Measurements from ENCODE around the gene KIAA0513. TPM values are rescaled to one million over a fixed set of nuclear protein-coding genes. Genes with fewer than 3 reads are reported as not detected.

KIAA0513 gene
- total and polyA plus RNA-seq, 2 donors (not counting 3 experiments of a cell fraction or from before 2014, with no cell fraction given): 1.8 to 4.3 TPM

DNA sequence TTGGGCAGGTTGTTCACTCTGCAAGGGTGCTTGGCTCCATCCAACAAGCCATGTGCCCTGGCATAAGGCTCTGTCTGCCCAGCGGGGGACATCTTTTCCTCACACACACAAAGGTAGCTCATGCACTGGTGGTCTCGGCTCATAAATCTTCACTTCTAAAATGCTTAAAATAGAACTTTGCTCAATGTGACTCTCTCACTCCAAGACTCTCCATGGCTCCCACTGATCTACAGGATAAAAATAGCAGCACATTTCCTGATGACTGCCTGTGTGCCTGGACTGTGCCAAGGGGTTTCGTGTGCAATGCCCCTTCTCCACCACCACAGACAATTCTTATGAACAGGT lies 99.8 kb downstream of the KIAA0513 start:
- no peaks in the 10 kb centered on the region for H3K9me1 ChIP-seq (replicated peaks; ENCODE audit: control insufficient read depth, extremely low read depth, insufficient read depth, low read length)
- no peaks in the 10 kb centered on the region for H3K79me2 ChIP-seq (ENCODE audit: control insufficient read depth, insufficient read depth, low read length)
- intact Hi-C loops (cut with micrococcal nuclease): no loop called here
- POLR2A ChIA-PET: no interaction called here
- no peak overlapping the region for H3K4me2 ChIP-seq (ENCODE audit: insufficient read depth, low read length)
- no peaks in the 10 kb centered on the region for H3K36me3 ChIP-seq (ENCODE audit: control insufficient read depth in 2 of 2, extremely low read depth in 1 of 2, insufficient read depth in 2 of 2, low read length in 2 of 2)
- no peak overlapping the region for H3K27ac ChIP-seq (ENCODE audit: insufficient read depth, low read depth, low read length)
- no peaks in the 10 kb centered on the region for H4K20me1 ChIP-seq (replicated peaks; ENCODE audit: control insufficient read depth, extremely low read depth, insufficient read depth, low read length)
- FAIRE-seq: no peak
- H3K9me3 ChIP-seq (replicated peaks; ENCODE audit: control insufficient read depth, insufficient read depth, low read length): no peaks in the 10 kb centered on the region
- dilution Hi-C loops (cut with MboI; ENCODE audit: extremely low pct_ligation_motif_present, low sequenced_read_pairs): no loop called here
- H2AFZ ChIP-seq (ENCODE audit: low read depth, low read length): no peak overlapping the region
- no peaks in the 10 kb centered on the region for H3K27me3 ChIP-seq (ENCODE audit: control insufficient read depth in 2 of 2, insufficient read depth in 2 of 2, low read length in 2 of 2)
- no peak overlapping the region for H3K9ac ChIP-seq (replicated peaks; ENCODE audit: extremely low read depth, insufficient read depth, low read length)
- H3K4me1 ChIP-seq (ENCODE audit: control insufficient read depth, extremely low read depth, insufficient read depth, low read length): peaks cover 28% of the 10 kb centered on the region
- no peak for DNase-seq (ENCODE audit: low read depth, low spot score)
- CTCF ChIA-PET: interaction anchor here (1.0 to 2.2 kb wide), 7 partner anchors 8 to 118 kb away, joined by 3 to 7 read pairs (median 4); no protein-coding TSS in a partner anchor
- no TSS peak for BruUV-seq (replicated peaks)
- TF ChIP-seq EZH2 (IDR thresholded peaks at IDR 0.05; ENCODE audit: borderline replicate concordance, low read depth, low read length, severe bottlenecking) (no peak), MAX (IDR thresholded peaks at IDR 0.05; ENCODE audit: insufficient read depth, insufficient read length) (no peak), FOS (IDR thresholded peaks at IDR 0.05; ENCODE audit: borderline replicate concordance, insufficient read depth, low read length) (no peak), MYC (IDR thresholded peaks at IDR 0.05; ENCODE audit: low read depth, low read length) (no peak), GATA2 (IDR thresholded peaks at IDR 0.05; ENCODE audit: insufficient read depth, insufficient read length, low read depth, low read length) (no peak)
- TF ChIP-seq, protein P1, sequence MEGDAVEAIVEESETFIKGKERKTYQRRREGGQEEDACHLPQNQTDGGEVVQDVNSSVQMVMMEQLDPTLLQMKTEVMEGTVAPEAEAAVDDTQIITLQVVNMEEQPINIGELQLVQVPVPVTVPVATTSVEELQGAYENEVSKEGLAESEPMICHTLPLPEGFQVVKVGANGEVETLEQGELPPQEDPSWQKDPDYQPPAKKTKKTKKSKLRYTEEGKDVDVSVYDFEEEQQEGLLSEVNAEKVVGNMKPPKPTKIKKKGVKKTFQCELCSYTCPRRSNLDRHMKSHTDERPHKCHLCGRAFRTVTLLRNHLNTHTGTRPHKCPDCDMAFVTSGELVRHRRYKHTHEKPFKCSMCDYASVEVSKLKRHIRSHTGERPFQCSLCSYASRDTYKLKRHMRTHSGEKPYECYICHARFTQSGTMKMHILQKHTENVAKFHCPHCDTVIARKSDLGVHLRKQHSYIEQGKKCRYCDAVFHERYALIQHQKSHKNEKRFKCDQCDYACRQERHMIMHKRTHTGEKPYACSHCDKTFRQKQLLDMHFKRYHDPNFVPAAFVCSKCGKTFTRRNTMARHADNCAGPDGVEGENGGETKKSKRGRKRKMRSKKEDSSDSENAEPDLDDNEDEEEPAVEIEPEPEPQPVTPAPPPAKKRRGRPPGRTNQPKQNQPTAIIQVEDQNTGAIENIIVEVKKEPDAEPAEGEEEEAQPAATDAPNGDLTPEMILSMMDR (IDR thresholded peaks at IDR 0.05; ENCODE audit: extremely low read depth in 1 of 2, insufficient read depth in 1 of 2, low read depth in 1 of 2, low read length in 2 of 2): no peak
- H3K4me3 ChIP-seq (replicated peaks in 1 of 3; ENCODE audit: insufficient read depth in 1 of 3, low read depth in 1 of 3, low read length in 3 of 3): no peak overlapping the region

Measured in endothelial cell of umbilical vein (primary cell).